Stromal cell of bone marrow (primary cell): Measurements from ENCODE around the gene TAOK3.

Experiments used
- DNase-seq: peaks from one replicate; pipeline ENCODE4 v3.0.0-alpha.2; 2012; ENCODE audit warnings: low read depth

TAOK3 gene

GRCh38 chr12:118206107-118206412, 166.6 kb downstream of the TAOK3 start:
- DNase-seq, result no peak

GRCh38 chr12:118193958-118194357, 178.7 kb downstream of the TAOK3 start:
- DNase-seq, result no peak

GRCh38 chr12:118193477-118193876, 179.2 kb downstream of the TAOK3 start:
- DNase-seq, result no peak

- DNase-seq, result peak; percentile 20
Observed at GRCh38 chr12:118190266-118190665, 182.4 kb downstream of the TAOK3 start.

GRCh38 chr12:118189741-118190191, 182.9 kb downstream of the TAOK3 start:
- peak; percentile 15 for DNase-seq

- DNase-seq, result peak; percentile 30
Observed at GRCh38 chr12:118188690-118189371, 183.9 kb downstream of the TAOK3 start.

GRCh38 chr12:118187751-118188435, 184.8 kb downstream of the TAOK3 start:
- no peak for DNase-seq

GRCh38 chr12:118185602-118186397, 186.9 kb downstream of the TAOK3 start:
- DNase-seq, result no peak

- DNase-seq, result no peak
Observed at GRCh38 chr12:118183711-118184110, 189.0 kb downstream of the TAOK3 start.

GRCh38 chr12:118183155-118183554, 189.6 kb downstream of the TAOK3 start:
- no peak for DNase-seq

GRCh38 chr12:118175823-118176447, 196.8 kb downstream of the TAOK3 start:
- DNase-seq, result no peak

GRCh38 chr12:118166946-118167345, 205.8 kb downstream of the TAOK3 start:
- no peak for DNase-seq

GRCh38 chr12:118164798-118165486, 207.8 kb downstream of the TAOK3 start:
- DNase-seq, result no peak

- no peak for DNase-seq
Observed at GRCh38 chr12:118160536-118160935, 212.2 kb downstream of the TAOK3 start.

- no peak for DNase-seq
Observed at GRCh38 chr12:118151755-118152154, 221.0 kb downstream of the TAOK3 start.

- no peak for DNase-seq
Observed at GRCh38 chr12:118150625-118151024, 222.1 kb downstream of the TAOK3 start.

- DNase-seq, result no peak
Observed at GRCh38 chr12:118148287-118148686, 224.4 kb downstream of the TAOK3 start.

- DNase-seq, result no peak
Observed at GRCh38 chr12:118145798-118146156, 226.9 kb downstream of the TAOK3 start.

- no peak for DNase-seq
Observed at GRCh38 chr12:118145113-118145797, 227.5 kb downstream of the TAOK3 start.

- DNase-seq, result no peak
Observed at GRCh38 chr12:118144499-118144898, 228.2 kb downstream of the TAOK3 start.

- DNase-seq, result no peak
Observed at GRCh38 chr12:118140825-118141224, 231.9 kb downstream of the TAOK3 start.
